Right atrium auricular region (tissue), 2 donors: Measurements from ENCODE around the gene RAB14. TPM values are rescaled to one million over a fixed set of nuclear protein-coding genes. Genes with fewer than 3 reads are reported as not detected.
"Not testable (repeated sequence)": the region's sequence is repeated elsewhere in the genome, so short reads cannot be mapped to it uniquely, and the experiment has no call there.

ENCODE experiments used
- DNase-seq: peaks from one replicate; pipeline ENCODE4 v3.0.0-alpha.2; 2019; ENCODE audit warnings: low spot score
- H3K27ac ChIP-seq, 2 donors: fragments of 200-600 bp; sonication (generic); 1 replicate in 1 of 2; 2 replicates in 1 of 2; pipeline ENCODE4 v1.5.1; 2016 to 2019
- H3K27me3 ChIP-seq, 2 donors: fragments of 200-600 bp; sonication (generic); one replicate each; pipeline versions ENCODE4 v1.5.1 to v1.6.0; 2017 to 2019
- H3K36me3 ChIP-seq: fragments of 200-600 bp; sonication (generic); one replicate; pipeline ENCODE4 v1.5.1; 2016
- H3K4me1 ChIP-seq, 2 donors: fragments of 200-600 bp; sonication (generic); one replicate each; pipeline versions ENCODE4 v1.5.1 to v1.6.0; 2017 to 2019
- H3K4me3 ChIP-seq, 2 donors: fragments of 200-600 bp; sonication (generic); 1 replicate in 1 of 2; 2 replicates in 1 of 2; pipeline ENCODE4 v1.5.1; 2017 to 2019; ENCODE audit warnings: mild to moderate bottlenecking in 1 of 2, moderate library complexity in 1 of 2
- H3K9me3 ChIP-seq, 2 donors: fragments of 200-600 bp; sonication (generic); one replicate each; pipeline ENCODE4 v1.5.1; 2019
- total RNA-seq, 2 donors: library from RNA; depleted of rRNA; stranded (reverse); fragments of >200 nt; gene quantifications; one replicate each; pipeline ENCODE4 v1.1.0, GENCODE V29; 2016
- TF ChIP-seq, protein P1 (sequence below), 2 donors: fragments of 200-600 bp; sonication (generic); IDR thresholded peaks; one replicate each; pipeline ENCODE4 v1.5.1; 2019; ENCODE audit warnings: antibody characterized with exemption in 2 of 2

RAB14 gene
- total RNA-seq, 2 donors from 2014 or later: 26.8 to 27.8 TPM

DNA sequence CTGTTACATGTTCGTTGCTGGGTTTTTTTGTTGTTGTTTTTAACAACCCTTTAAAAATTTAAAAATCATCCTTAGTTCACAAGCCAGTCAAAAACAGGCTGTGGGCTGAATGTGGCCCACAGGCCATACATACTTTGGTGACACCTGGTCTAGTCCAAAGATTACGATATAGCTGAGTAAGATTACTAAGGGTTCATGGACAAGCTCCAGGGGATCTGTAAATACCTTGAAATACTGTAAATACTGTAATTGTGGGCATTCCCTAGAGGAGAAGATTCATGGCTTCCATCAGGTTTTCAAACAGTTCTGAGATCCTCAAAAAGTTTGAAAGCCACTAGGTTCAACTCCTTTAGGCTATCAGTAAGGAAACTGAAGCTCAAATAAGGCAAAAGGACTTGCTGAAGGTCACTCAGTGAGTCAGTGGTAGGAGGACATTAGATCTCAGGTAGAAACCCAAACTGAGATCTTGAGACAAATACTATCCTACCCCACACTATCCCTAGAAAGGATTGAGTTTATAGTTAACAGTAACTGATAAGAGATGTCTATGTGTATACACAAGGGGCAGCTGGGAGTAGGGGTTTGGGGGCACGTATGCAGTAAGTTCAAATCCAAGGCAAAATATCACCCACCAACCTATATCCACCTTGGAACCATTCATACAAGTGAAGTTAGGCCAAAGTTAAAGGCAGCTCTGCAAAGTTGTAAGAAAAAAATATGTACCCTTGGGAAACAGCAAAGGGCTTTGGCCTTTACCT lies 17.8 kb downstream of the RAB14 start:
- Histone ChIP-seq H3K9me3 (no peaks in the 10 kb centered on the region), H3K4me1 (peaks cover 0 to 60% of the 10 kb centered on the region in 2 donors), H3K4me3 (no peak overlapping the region), H3K27ac (no peak overlapping the region), H3K36me3 (peaks cover 34% of the 10 kb centered on the region), H3K27me3 (no peaks in the 10 kb centered on the region)
- TF ChIP-seq, protein P1, sequence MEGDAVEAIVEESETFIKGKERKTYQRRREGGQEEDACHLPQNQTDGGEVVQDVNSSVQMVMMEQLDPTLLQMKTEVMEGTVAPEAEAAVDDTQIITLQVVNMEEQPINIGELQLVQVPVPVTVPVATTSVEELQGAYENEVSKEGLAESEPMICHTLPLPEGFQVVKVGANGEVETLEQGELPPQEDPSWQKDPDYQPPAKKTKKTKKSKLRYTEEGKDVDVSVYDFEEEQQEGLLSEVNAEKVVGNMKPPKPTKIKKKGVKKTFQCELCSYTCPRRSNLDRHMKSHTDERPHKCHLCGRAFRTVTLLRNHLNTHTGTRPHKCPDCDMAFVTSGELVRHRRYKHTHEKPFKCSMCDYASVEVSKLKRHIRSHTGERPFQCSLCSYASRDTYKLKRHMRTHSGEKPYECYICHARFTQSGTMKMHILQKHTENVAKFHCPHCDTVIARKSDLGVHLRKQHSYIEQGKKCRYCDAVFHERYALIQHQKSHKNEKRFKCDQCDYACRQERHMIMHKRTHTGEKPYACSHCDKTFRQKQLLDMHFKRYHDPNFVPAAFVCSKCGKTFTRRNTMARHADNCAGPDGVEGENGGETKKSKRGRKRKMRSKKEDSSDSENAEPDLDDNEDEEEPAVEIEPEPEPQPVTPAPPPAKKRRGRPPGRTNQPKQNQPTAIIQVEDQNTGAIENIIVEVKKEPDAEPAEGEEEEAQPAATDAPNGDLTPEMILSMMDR (IDR thresholded peaks at IDR 0.05): no peak
- DNase-seq: no peak

DNA sequence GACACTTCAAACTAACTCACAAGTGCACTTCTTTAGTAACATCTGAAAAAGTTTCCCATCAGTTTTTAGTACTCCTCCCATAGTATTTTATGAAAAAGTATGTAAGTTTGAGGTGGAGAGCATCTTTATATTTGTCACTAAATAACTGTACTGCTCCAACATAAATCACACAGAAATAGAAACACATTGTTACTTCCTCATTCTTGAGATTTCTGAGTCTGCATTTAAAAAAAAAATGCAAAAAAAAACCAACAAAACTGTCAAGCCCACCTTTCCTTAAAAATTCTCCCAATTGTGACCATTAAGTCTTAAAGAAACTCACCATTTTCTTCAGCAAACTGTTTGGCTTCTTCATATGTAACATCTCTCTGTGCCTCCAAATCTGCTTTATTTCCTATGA lies 18.7 kb downstream of the RAB14 start:
- no peak for DNase-seq
- peaks cover 34% of the 10 kb centered on the region for H3K36me3 ChIP-seq
- no peaks in the 10 kb centered on the region for H3K27me3 ChIP-seq
- peaks cover 0 to 60% of the 10 kb centered on the region in 2 donors for H3K4me1 ChIP-seq
- H3K4me3 ChIP-seq: no peak overlapping the region
- no peaks in the 10 kb centered on the region for H3K9me3 ChIP-seq
- H3K27ac ChIP-seq: no peak overlapping the region
- TF ChIP-seq, protein P1 (IDR thresholded peaks at IDR 0.05): no peak

DNA sequence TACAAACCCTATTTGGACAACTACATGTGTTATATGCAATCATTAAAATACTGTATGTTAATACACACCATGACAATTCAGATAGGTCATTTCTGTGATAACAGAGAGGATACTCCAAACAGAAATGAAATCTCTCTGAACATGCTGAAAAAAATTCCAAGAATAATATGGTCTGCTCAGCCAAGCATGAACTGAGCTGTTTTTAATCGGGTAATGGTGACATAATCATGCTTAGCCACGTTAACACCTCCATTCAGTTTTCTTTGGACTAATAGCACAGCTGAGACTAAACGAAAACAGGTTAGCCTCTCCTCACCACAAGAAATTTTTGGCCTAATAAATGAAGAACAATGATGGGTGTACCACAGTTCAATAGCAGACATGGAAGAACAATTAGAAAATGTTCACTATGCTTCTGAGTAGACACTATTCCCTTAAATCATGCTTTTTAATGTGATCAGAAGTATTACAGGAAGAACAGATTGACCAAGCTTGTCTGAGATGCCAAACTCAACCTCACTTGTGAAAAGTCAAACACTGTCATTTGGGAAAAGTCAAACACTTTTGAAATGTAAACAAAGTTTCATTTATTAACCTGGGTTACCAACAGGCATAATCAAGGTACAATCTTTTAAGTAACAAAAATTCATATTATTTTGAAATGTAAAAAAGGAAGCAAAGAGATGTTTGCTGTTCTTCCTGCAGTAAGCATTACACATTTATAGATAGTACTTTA lies 19.4 kb downstream of the RAB14 start:
- Histone ChIP-seq H3K27me3 (no peaks in the 10 kb centered on the region), H3K4me3 (no peak overlapping the region), H3K27ac (no peak overlapping the region), H3K4me1 (peaks cover 0 to 54% of the 10 kb centered on the region in 2 donors), H3K9me3 (no peaks in the 10 kb centered on the region), H3K36me3 (peaks cover 34% of the 10 kb centered on the region)
- TF ChIP-seq, protein P1 (IDR thresholded peaks at IDR 0.05): no peak
- no peak for DNase-seq

DNA sequence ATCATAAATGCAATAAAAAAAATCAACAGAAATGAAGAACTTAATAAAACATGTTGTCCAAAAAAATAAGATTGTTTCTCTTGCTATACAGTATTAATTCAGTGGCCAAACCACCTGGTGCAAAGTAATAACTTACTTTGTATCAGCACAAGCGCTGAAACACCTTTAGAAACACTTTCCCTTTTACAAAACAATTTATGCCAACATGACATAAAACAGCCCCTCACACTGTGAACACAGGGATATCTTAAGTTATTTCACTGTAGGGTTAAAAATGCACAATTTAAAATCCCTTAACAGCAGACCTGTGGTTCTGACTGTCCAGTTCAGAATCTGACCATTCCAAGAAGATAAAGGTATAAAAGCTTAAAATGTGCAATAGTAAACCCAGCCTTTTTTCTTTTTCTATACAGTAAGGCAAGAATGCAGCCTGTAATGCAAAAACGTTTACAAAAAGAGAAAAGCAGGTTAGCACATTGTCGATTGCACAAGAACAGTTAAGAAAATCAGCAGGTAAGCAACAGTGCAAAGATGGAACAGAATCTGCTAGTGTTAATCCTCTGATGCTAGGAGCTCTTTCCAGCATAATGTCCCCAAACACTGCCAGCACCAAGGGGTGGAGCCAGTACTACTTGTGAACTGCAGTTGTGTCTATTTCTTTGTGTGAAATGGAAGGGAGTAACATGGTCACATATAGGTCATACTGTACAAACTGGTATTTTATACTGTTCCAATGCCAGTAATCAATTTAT lies 21.6 kb downstream of the RAB14 start:
- no peak overlapping the region for H3K27ac ChIP-seq
- no peak overlapping the region for H3K4me3 ChIP-seq
- no peak for DNase-seq
- no peaks in the 10 kb centered on the region for H3K9me3 ChIP-seq
- H3K27me3 ChIP-seq: no peaks in the 10 kb centered on the region
- peaks cover 34% of the 10 kb centered on the region for H3K36me3 ChIP-seq
- TF ChIP-seq, protein P1 (IDR thresholded peaks at IDR 0.05): no peak
- peaks cover 0 to 41% of the 10 kb centered on the region in 2 donors for H3K4me1 ChIP-seq

DNA sequence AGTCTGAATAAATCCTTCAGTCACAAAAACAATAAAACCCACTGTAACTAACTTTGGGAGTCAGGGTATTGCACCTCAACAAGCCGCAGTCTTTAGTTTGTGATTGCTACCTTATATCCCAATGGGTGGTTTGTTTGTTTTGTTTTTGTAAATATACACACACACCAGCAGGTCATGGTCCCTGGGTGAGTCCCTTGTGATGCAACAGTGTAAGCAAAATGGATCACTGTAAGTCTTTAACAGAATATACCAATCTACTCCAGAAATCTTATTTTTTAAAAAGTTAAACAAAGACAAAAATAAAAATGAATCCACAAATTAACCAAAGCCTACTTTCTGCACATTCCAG lies 22.3 kb downstream of the RAB14 start:
- Histone ChIP-seq H3K36me3 (peaks cover 34% of the 10 kb centered on the region), H3K4me1 (peaks cover 0 to 36% of the 10 kb centered on the region in 2 donors)
- not testable (repeated sequence) for H3K27me3 ChIP-seq, H3K27ac ChIP-seq, H3K4me3 ChIP-seq, H3K9me3 ChIP-seq, DNase-seq
